GM12891 (cell line): ENCODE data around the gene CACHD1.

Source experiments
- POLR2A ChIP-seq: IDR thresholded peaks from 2 replicates; pipeline ENCODE4 v1.6.1; 2011; ENCODE audit warnings: low read depth, low read length, control low read depth
- POLR2AphosphoS5 ChIP-seq: IDR thresholded peaks from 2 replicates; pipeline ENCODE4 v1.6.1; 2011; ENCODE audit warnings: low read depth, low read length, control low read depth
- SPI1 ChIP-seq: IDR thresholded peaks from 2 replicates; pipeline ENCODE4 v1.6.1; 2011; ENCODE audit warnings: low read depth, low read length, control low read depth
- TAF1 ChIP-seq: IDR thresholded peaks from 2 replicates; pipeline ENCODE4 v1.6.1; 2011; ENCODE audit warnings: low read depth, low read length, control low read depth

DNA sequence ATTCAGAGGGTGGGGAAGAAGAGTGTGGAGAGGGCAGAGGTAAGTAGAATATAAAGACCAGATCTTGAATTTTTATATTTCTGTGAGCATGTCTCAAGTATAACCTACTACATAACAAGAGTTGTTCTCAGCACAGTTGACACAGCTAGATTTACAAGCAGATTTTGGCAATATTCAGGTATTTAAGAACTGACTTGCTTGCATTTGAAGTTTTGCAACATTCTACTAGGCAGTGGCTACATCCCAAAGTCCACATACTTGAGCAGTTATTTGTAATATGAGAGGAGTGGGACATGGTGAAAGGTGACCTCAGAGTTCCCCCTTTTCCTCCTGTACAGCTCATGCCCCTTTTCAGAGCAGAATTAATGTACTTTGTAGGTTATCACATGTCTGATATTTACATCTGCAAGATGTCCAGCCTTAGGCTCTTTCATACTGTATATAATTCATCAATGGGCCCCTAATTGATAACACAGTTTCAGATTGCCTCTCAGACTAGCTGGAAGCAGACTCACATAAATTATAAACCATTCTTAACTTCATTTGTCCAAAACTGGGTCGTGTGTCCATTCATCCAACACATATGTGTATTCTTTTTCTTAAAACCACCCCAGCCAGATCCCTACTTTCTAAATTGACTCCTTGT lies 138.2 kb downstream of the CACHD1 start:
- TF ChIP-seq POLR2AphosphoS5 (no peak), POLR2A (no peak), TAF1 (no peak), SPI1 (no peak)
